Stimulated activated CD8-positive, alpha-beta memory T cell treated with anti-CD3 and anti-CD28 coated beads, Interleukin-12 subunit alpha, Interleukin-12 subunit beta, amount 100 ng/mL, for 4 hours (primary cell): ENCODE results near the gene SND1.
"Not testable (repeated sequence)": the region's sequence is repeated elsewhere in the genome, so short reads cannot be mapped to it uniquely, and the experiment has no call there.

ENCODE experiments used
- DNase-seq: peaks from one replicate; pipeline ENCODE4 v3.0.0-alpha.2; 2020; ENCODE audit warnings: low read depth

Gene SND1

GRCh38 chr7:127891144-127891543 is 239.2 kb downstream of the SND1 start:
- no peak for DNase-seq

DNA sequence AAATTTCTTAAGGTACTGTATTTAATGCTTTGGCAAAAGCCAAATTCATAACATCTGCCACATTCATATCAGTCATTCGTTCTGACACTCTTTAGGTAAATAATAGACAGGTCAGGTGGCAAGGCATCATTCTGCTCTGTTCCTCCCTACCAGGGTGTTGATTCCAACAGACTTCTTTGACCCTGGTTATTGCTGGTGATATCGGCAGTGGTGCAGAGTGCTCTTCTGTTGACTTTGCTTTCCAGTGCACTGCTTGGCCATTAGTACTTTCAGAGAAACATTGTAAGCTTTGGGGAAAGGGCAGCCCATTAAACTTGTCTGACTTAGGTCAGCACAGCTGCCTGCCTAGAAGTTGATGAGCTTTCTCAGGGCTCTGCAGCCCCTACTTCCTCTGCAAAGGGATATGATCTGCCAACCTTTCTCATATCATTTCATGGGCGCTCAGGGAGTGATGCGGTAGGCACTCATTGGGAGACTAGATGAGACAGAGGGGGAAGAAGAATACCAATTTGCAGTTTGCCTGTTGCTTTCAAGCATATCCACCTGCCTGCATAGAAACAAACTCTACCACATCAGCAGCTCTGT is 240.0 kb downstream of the SND1 start:
- no peak for DNase-seq

GRCh38 chr7:127892488-127893314 is 240.7 kb downstream of the SND1 start:
- DNase-seq: no peak

- DNase-seq: no peak
Measured at GRCh38 chr7:127893547-127893946, 241.6 kb downstream of the SND1 start.

GRCh38 chr7:127894588-127894987 is 242.6 kb downstream of the SND1 start:
- DNase-seq: no peak

DNA sequence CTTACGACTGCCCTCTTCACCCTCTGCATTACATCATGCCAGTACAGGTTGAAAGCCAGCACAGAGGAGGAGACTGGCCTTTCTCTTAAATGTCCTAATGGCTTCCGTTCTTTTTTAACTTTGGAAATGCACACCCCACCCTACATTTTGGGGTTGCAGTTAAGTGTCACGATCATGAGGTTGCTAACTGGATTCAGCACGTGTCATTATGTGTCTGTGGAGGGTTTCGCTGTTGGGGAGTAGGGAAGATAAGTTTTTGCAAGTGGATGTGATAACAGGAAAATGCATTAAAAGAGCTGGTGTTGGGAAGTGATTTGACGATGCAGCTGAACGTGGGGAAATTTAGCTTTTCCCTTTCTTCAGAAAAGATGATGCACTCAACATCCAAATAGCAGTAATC is 243.4 kb downstream of the SND1 start:
- no peak for DNase-seq

DNA sequence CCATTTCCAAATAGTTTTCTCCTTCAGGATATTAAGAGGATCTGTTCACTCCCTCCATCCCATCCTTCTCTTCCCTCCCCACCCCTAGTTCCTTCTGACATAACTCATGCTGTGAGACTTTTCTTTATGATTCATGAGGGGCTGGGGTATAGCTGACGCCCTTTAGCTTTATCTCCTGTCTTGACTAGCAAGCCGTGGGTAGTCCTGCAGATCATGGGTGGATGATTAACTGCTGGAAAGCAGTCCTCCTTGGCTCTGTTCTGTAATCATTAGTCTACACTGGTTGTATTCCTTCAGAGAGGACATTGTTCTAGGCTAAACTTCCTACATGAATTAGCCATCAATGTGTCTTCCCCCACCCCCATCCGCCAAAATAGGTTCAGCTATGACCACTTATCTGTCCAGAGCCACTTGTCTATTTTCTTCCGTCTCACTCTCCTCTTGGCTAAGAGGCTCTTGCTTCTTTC is 243.9 kb downstream of the SND1 start:
- no peak for DNase-seq

- DNase-seq: no peak
Measured at GRCh38 chr7:127896659-127897058, 244.7 kb downstream of the SND1 start.

- no peak for DNase-seq
Measured at GRCh38 chr7:127897704-127898454, 245.9 kb downstream of the SND1 start.

DNA sequence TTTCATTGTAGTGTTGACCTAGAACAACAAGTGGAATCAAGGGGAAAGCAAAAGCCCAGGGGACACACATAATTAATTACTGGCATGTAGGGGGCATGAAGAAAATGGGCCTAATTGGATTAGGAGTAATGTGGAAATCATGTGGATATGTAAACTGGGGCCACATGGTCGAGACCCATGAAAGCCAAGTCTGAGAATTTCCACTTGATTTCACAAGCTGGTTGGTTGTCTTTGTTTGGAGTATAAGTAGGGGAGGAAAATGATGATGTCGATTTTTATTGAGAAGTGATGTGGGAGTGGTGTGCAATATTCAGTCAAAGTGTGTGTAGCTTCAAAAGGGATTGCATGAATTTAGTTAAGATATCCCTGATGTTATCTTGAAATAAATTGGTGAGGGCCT is 247.4 kb downstream of the SND1 start:
- DNase-seq: no peak

DNA sequence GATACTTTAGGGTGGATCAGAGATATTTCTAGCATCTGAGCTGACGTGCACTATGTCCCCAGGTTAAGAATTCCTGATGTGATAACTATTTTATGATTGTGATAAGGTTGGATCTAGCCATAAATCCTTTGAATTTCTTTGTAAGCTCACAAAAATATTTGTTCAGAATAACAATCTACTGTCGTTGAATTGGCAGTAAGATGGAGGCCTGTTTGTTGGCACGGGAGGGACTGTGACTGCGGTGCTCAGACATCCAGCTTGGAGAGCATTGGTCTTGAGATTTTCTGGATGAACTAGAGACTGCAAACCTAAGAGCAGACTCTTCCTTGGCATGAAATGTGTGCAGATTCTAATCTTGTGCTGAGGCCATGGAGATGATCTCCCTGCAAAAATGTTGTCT is 248.1 kb downstream of the SND1 start:
- DNase-seq: no peak

- no peak for DNase-seq
Measured at GRCh38 chr7:127900732-127901685, 249.0 kb downstream of the SND1 start.

GRCh38 chr7:127901895-127902703 is 250.1 kb downstream of the SND1 start:
- DNase-seq: no peak

DNA sequence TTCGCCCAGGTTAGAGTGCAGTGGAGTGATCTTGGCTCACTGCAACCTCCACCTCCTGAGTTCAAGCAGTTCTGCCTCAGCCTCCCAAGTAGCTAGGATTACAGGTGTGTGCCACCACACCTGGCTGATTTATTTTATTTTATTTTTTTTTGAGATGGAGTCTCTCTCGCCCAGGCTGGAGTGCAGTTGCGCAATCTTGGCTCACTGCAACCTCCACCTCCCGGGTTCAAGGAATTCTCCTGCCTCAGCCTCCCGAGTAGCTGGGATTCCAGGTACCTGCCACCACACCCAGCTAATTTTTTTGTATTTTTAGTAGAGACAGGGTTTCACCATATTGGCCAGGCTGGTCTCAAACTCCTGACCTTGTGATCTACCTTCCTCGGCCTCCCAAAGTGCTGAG is 250.8 kb downstream of the SND1 start:
- not testable (repeated sequence) for DNase-seq

- DNase-seq: no peak
Measured at GRCh38 chr7:127903892-127904669, 252.1 kb downstream of the SND1 start.

DNA sequence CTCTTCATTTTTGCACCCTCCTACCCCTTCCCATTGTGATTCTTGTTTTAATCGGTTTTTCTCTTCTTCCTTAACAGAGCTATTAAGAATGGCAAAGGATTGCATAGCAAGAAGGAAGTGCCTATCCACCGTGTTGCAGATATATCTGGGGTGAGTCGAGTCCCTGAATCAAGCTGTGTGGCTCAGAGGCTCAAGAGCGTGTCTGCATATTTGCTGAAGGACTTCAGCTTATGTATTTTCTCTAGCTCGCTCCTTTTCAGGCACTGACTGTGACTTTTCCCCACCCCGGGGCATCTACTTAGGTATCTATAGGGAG is 252.6 kb downstream of the SND1 start:
- DNase-seq: no peak

- no peak for DNase-seq
Measured at GRCh38 chr7:127905021-127905420, 253.0 kb downstream of the SND1 start.

DNA sequence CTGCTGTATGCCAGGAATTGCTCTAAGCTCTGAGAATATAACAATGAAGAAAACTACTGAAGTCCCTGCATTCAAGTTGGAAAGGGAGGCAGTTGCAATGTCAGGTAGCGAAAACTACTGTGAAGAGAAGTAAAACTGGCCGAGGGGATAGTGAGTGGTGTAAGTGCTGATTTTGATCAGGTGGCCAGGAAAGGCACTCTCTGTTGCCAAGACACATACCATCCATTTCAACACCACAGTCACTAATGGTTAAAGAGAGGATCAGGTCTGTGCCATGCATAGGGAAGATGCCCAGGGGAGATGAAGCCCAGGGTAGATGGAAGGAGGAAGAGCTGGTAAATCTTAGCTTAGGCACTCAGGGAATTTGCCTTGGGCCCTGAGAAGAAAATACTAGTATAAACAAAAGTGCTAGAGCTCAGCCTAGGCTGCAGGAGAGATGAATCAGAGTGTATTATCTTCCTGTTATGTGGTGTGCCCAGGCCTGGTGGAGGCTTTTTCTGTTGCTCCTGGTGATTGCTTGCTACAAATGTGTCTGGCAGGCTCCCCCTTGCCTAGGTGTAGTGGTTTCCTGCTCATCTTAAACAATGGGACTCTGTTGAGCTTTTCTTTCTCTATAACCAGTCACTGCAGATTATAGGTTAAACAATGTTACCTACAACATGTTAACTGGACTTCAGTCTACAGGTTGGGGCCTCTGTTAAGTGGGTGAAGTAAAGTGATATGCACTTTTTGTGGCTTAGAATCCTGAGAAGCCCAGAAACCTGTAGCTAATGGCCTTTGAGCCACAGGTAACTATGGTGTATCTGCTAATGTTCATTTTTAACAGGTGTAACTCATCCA is 253.7 kb downstream of the SND1 start:
- DNase-seq: no peak
